NCI-H226 (cell line): ENCODE measurements around the gene NEDD4L.
"Not testable (repeated sequence)": the region's sequence is repeated elsewhere in the genome, so short reads cannot be mapped to it uniquely, and the experiment has no call there.

ENCODE experiments used
- DNase-seq: peaks from one replicate; pipeline ENCODE4 v3.0.0-alpha.2; 2015

NEDD4L gene

DNA sequence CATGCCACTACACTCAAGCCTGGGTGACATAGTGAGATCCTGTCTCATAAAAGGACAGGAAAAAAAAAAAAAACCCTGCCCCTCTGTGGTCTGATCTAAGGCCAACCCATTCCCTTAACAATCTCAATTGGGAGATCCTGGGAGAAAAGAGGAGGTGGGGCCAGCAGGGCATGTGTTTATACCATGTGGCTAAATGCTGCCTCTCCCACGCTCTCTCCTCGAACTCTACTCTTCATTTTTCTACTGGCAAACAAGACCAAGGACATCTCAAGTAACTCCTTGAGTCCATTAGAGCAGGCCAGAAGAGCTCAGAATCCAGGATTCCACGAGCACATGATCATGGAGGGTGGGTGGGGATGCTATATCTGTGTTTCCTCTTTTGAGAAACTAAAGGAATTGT, 16.7 kb upstream of the NEDD4L start:
- DNase-seq: no peak

GRCh38 chr18:58028109-58028784, 15.8 kb upstream of the NEDD4L start:
- no peak for DNase-seq

DNA sequence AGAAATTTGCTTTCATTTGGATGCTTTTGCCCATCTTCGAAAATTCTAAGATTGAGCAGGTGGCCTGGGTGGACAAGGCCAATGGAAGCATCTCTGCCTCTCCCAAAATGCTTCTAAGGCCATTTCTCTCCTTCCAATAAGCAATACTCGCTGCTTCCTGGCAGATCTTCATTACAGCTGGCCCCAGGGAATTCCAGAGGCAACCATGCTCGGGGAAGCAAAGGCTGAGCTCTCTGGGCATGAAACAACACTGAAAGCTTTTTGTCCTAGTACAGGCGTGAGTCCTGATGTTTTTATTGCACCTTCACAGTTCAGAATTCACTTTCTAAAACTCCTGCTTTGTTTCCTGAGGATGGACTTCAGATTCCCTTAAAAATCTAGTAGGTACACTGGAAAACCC, 11.8 kb upstream of the NEDD4L start:
- DNase-seq: no peak

- DNase-seq: no peak
Observed at GRCh38 chr18:58033216-58033615, 10.8 kb upstream of the NEDD4L start.

DNA sequence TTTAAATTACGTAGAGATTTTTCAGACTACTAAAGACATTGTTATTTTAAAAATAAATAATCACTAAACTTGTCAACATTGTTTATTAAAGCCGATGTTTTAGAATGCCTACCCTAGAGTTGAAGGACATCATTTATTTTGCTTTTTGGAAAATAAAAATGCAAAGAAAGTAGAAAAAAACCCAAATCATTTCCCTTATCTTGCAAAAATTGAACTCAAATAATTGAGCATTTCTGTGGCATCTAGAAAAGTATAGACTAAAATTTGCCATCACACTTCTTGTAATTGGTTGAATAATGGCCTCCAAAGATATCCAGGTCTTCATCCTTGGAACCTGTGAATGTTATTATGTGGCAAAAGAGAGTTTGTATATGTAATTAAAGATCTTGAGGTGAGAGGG, 9.7 kb upstream of the NEDD4L start:
- no peak for DNase-seq

GRCh38 chr18:58037163-58037562, 6.9 kb upstream of the NEDD4L start:
- no peak for DNase-seq

GRCh38 chr18:58038063-58038462, 6.0 kb upstream of the NEDD4L start:
- DNase-seq: no peak

DNA sequence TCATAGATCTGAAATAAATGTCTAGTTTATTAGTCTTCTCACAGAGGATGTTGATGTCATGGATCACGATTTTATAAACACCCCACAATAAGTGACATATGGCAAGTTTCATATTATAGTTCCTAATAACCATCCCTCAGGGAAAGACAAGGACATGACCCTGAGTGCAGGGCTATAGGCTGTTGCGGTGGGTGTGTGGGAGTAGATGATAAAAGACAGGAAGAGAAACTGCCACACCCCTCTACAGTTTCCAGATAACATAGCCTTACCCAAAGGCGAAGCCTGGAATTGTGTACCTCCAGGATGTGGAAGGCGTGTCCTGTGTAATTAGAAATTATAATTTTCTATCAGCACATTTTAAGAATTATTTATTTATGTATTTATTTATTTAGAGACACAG, 2.4 kb upstream of the NEDD4L start:
- peak; percentile 43 for DNase-seq

- DNase-seq: no peak
Observed at GRCh38 chr18:58042826-58043490, 1.1 kb upstream of the NEDD4L start.

DNA sequence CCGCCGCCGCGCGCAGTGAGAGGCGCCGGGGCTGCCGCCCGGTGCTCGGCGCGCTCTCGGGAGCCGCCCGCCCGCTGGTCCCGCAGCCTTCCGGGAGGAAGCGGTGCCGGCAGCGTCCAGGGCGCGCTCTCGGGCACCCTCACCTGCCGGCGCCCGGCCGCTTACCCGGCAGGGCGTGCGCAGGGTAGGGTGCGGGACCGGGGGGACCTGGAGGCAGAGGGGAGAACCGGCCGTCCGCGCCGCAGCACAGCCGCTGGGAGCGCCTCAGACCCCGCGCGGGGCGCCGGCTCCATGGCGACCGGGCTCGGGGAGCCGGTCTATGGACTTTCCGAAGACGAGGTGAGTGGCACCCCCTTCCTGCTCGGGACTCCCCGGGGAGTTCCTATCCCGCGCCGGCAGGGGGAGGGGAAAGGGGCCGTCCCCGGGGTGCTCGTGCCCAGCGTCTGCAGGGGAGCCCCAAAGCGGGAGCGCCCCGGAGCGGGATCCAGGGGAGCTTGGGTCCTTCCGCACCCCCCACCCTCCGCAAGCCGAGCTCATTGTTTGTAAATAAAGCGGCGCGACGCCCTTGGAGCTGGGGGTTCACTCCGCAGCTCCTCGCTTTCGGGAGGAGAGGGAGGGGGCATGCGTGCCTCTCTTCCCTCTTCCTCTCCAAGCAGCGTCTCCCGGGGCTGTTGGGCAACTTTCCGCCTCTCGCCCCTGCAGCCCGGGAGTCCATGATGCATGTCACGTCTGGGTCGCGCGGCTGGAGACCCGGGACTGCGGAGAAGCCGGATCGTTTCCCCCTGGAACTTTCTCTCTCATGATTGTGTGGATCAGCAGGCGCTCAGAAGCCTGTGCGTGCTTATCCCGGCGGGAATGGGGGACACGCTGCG, 580 bp downstream of the NEDD4L start:
- DNase-seq: peak; percentile 26

DNA sequence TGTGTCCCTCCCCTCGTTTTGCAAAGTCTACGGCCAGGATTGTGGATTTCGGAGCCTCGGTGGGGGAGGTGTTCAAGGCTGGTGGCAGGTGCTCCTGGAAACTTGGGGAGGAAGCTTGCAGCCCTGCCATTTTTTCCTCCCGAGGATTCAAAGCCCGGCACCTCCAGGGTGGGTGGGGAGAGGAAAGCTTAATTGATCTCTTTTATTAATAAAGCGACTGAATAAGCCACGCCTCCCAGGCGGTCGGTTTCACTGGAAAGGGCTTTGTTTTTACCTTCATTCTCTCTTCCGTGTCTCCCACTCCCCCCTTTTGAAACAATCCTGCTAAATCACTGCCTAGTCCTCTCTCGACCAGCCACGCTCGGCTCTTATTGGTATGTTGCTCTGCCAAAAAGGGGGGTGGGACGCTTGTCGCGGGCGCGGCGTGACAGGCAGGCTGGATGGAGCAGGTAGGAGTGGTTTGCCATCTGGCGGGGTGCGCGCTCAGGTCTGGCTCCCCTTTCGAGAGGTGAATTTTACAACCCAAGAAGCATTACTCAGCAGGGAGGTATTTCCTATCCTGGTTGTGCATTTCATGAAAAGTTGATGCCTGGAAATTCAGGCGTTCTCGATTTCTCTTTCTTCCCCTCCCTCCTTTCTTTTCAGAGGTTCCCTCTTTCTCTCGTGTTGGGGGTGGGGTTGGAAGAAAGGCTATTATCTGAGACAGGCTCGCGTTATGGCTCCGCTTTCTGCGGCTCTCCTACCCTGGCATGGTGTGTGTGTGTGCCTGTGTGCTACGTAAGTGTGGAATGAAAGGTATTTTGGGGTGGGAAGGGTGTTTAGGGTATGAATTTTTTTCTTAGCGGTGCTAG, 1.4 kb downstream of the NEDD4L start:
- peak; percentile 69 for DNase-seq

DNA sequence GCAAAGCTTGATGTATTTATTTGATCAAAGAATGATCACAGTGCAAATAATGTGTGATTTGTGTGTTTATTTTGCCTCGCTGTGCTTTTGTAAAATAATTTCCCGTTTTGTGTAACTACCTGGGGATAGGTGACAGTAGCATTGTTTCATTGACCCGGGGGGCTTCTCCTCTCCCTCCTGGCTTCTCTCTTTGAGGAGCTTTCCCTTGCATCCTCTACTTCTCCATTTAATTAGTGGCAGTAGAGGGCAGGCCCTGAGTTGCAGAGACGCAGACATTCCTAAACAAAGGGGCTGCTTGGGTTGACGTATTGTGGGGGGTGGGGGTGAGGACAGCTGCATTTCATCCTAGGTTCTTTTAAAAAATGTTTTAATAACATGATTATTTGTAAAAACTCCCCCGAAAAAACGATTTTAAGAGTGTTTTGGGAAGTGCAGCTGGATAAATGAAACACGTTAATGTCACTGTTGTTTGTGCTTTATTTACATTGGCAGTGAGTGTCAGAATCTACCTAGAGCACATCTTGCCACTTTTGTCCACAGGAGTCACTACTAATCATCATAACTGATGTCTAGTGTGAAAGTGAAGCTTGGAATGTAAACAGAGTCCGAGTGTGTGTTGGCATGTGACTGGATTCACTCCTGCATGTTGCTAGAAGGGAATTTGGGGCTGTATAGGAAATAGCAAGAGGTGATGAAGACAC, 2.2 kb downstream of the NEDD4L start:
- DNase-seq: no peak

- DNase-seq: no peak
Observed at GRCh38 chr18:58046794-58047555, 2.9 kb downstream of the NEDD4L start.

DNA sequence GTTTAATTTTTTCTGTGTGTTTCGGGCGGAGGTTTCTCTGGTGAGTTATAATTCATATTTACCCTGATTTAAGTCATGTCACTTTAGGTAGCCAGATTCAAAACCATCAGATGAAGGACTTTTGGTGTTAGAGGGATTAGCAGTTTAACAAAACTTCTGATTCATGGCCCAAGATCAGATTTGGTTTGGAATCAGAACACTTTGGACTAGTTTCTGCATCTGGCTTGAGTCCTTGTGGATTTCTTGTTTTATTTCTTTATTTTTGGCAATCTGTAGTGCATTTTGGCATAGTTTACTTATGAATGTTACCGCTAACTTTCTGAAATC, 3.5 kb downstream of the NEDD4L start:
- DNase-seq: no peak

- DNase-seq: no peak
Observed at GRCh38 chr18:58048081-58048642, 4.1 kb downstream of the NEDD4L start.

GRCh38 chr18:58049000-58049688, 5.1 kb downstream of the NEDD4L start:
- no peak for DNase-seq

DNA sequence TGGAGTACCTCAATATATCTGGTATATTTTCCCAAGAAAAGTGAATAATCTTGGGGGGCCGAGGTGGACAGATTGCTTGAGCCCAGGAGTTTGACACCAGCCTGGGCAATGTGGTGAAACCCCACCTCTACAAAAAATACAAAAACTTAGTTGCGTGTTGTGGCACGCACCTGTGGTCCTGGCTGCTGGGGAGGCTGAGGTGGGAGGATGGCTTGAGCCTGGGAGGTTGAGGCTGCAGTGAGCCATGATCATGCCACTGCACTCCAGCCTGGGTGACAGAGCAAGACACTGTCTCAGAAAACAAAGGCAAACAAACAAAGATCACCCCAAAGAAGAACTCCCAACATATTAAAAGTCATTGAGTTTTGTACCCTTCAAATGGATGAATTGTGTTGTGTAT, 6.9 kb downstream of the NEDD4L start:
- not testable (repeated sequence) for DNase-seq

GRCh38 chr18:58051765-58052460, 7.9 kb downstream of the NEDD4L start:
- no peak for DNase-seq

- no peak for DNase-seq
Observed at GRCh38 chr18:58052960-58053359, 8.9 kb downstream of the NEDD4L start.
